SK-N-SH (cell line): ENCODE results near the gene FAM177B.

Experiments
- EP300 ChIP-seq, 2 experiments: IDR thresholded peaks; 2 replicates each; pipeline versions ENCODE4 v1.4.0 to v1.6.1; 2012; ENCODE audit warnings: borderline replicate concordance in 1 of 2, low read depth in 1 of 2, low read length in 1 of 2
- FOSL2 ChIP-seq: IDR thresholded peaks from 2 replicates; pipeline ENCODE4 v1.4.0; 2012; ENCODE audit warnings: low read depth, mild to moderate bottlenecking, moderate library complexity, borderline replicate concordance
- FOXJ3 ChIP-seq: sonication (generic); formaldehyde crosslinking; IDR thresholded peaks from 2 replicates; pipeline ENCODE4 v1.5.1; 2020; ENCODE audit warnings: mild to moderate bottlenecking, missing genetic modification reagents
- MAX ChIP-seq: IDR thresholded peaks from 2 replicates; pipeline ENCODE4 v1.4.0; 2012; ENCODE audit warnings: low read depth
- POLR2AphosphoS5 ChIP-seq: IDR thresholded peaks from 2 replicates; pipeline ENCODE4 v1.6.1; 2012; ENCODE audit warnings: low read depth, low read length
- RAD21 ChIP-seq: IDR thresholded peaks from 2 replicates; pipeline ENCODE4 v1.6.1; 2012; ENCODE audit warnings: mild to moderate bottlenecking, low read length
- RCOR1 ChIP-seq: fragments of 150-350 bp; IDR thresholded peaks from 2 replicates; pipeline ENCODE4 v1.6.1; 2017; ENCODE audit warnings: antibody characterized with exemption, low read length
- SIN3A ChIP-seq: IDR thresholded peaks from 2 replicates; pipeline ENCODE4 v1.6.1; 2012; ENCODE audit warnings: low read depth, mild to moderate bottlenecking, low read length, moderate library complexity, borderline replicate concordance
- SMC3 ChIP-seq: IDR thresholded peaks from 2 replicates; pipeline ENCODE4 v1.6.1; 2012; ENCODE audit warnings: low read depth, low read length, improper control_type of control experiment
- YY1 ChIP-seq: IDR thresholded peaks from 2 replicates; pipeline ENCODE4 v1.4.0; 2012; ENCODE audit warnings: low read depth, mild to moderate bottlenecking
- ZBTB33 ChIP-seq: IDR thresholded peaks from 2 replicates; pipeline ENCODE4 v1.4.0; 2012; ENCODE audit warnings: low read depth, borderline replicate concordance
- TF ChIP-seq, protein P1 (sequence below): fragments of 200-600 bp; sonication (generic); IDR thresholded peaks from 2 replicates; pipeline ENCODE4 v1.6.1; 2017; ENCODE audit warnings: antibody characterized with exemption, mild to moderate bottlenecking, moderate library complexity
- TF ChIP-seq, protein P2 (sequence below): IDR thresholded peaks from 2 replicates; pipeline ENCODE4 v1.4.0; 2012; ENCODE audit warnings: low read depth, borderline replicate concordance
- TF ChIP-seq, protein P3 (sequence below): IDR thresholded peaks from 2 replicates; pipeline ENCODE4 v1.6.1; 2012; ENCODE audit warnings: mild to moderate bottlenecking, low read depth, low read length, moderate library complexity

DNA sequence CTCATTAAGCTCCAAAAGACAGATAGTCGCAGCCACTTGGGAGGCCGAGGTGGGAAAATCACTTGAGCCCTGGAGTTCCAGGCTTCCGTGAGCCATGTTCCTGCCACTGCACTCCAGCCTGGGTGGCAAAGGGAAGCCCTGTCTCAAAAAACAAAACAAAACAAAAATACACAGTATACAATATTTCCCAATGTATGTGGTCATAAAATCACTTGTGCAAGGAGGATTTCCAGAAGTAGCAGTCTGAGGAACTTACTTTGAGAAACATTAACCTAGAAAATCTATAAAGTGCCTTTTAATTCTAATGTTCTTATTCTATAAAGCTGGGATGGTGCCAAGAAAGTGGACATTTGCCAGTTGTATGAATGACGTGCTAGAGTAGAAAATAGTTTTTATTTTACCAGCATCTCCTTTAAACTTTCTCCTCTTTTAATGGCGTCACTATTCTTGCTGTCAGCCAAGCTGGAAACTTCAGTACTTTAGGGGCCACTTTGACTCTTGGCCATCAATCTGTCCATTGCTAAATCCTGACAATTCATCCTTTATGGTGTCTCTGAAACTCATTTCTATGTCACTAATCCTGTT lies 22.5 kb downstream of the FAM177B start:
- TF ChIP-seq RAD21 (no peak), ZBTB33 (no peak), YY1 (no peak), EP300 (IDR thresholded peaks at IDR 0.05; ENCODE audit: borderline replicate concordance in 1 of 2, low read depth in 1 of 2, low read length in 1 of 2) (no peak), POLR2AphosphoS5 (no peak), RCOR1 (no peak), SMC3 (no peak), MAX (no peak), SIN3A (no peak), FOSL2 (no peak), FOXJ3 (CRISPR knock-in tag) (no peak)
- TF ChIP-seq, protein P1, sequence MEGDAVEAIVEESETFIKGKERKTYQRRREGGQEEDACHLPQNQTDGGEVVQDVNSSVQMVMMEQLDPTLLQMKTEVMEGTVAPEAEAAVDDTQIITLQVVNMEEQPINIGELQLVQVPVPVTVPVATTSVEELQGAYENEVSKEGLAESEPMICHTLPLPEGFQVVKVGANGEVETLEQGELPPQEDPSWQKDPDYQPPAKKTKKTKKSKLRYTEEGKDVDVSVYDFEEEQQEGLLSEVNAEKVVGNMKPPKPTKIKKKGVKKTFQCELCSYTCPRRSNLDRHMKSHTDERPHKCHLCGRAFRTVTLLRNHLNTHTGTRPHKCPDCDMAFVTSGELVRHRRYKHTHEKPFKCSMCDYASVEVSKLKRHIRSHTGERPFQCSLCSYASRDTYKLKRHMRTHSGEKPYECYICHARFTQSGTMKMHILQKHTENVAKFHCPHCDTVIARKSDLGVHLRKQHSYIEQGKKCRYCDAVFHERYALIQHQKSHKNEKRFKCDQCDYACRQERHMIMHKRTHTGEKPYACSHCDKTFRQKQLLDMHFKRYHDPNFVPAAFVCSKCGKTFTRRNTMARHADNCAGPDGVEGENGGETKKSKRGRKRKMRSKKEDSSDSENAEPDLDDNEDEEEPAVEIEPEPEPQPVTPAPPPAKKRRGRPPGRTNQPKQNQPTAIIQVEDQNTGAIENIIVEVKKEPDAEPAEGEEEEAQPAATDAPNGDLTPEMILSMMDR, result no peak
- TF ChIP-seq, protein P2, sequence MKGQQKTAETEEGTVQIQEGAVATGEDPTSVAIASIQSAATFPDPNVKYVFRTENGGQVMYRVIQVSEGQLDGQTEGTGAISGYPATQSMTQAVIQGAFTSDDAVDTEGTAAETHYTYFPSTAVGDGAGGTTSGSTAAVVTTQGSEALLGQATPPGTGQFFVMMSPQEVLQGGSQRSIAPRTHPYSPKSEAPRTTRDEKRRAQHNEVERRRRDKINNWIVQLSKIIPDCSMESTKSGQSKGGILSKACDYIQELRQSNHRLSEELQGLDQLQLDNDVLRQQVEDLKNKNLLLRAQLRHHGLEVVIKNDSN, result no peak
- TF ChIP-seq, protein P3, sequence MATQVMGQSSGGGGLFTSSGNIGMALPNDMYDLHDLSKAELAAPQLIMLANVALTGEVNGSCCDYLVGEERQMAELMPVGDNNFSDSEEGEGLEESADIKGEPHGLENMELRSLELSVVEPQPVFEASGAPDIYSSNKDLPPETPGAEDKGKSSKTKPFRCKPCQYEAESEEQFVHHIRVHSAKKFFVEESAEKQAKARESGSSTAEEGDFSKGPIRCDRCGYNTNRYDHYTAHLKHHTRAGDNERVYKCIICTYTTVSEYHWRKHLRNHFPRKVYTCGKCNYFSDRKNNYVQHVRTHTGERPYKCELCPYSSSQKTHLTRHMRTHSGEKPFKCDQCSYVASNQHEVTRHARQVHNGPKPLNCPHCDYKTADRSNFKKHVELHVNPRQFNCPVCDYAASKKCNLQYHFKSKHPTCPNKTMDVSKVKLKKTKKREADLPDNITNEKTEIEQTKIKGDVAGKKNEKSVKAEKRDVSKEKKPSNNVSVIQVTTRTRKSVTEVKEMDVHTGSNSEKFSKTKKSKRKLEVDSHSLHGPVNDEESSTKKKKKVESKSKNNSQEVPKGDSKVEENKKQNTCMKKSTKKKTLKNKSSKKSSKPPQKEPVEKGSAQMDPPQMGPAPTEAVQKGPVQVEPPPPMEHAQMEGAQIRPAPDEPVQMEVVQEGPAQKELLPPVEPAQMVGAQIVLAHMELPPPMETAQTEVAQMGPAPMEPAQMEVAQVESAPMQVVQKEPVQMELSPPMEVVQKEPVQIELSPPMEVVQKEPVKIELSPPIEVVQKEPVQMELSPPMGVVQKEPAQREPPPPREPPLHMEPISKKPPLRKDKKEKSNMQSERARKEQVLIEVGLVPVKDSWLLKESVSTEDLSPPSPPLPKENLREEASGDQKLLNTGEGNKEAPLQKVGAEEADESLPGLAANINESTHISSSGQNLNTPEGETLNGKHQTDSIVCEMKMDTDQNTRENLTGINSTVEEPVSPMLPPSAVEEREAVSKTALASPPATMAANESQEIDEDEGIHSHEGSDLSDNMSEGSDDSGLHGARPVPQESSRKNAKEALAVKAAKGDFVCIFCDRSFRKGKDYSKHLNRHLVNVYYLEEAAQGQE, result no peak
